H54 (cell line): ENCODE measurements around the gene LZTR1.

Experiments used
- DNase-seq: peaks from one replicate; pipeline ENCODE4 v3.0.0; 2011; ENCODE audit warnings: low spot score, mixed read lengths; ENCODE audit not compliant: insufficient read length
- FAIRE-seq: peaks from 3 replicates; lab custom pipeline; 2011; peaks lifted over from hg19 to GRCh38; lab: Jason Lieb, UNC
- POLR2A ChIP-seq: IDR thresholded peaks from 2 replicates; pipeline ENCODE4 v1.6.1; 2011; ENCODE audit warnings: low read depth, mild to moderate bottlenecking, low read length

LZTR1 gene

GRCh38 chr22:20956258-20957101 lies 25.6 kb upstream of the LZTR1 start:
- no peak for TF ChIP-seq POLR2A
- DNase-seq (no peak), FAIRE-seq (no peak)

- TF ChIP-seq POLR2A = no peak
- DNase-seq (no peak), FAIRE-seq (no peak)
These were observed 24.9 kb upstream of the LZTR1 start for GRCh38 chr22:20957102-20957682.

- FAIRE-seq (no peak), DNase-seq (no peak)
- TF ChIP-seq POLR2A = no peak
These were observed 24.2 kb upstream of the LZTR1 start for GRCh38 chr22:20957683-20958431.

DNA sequence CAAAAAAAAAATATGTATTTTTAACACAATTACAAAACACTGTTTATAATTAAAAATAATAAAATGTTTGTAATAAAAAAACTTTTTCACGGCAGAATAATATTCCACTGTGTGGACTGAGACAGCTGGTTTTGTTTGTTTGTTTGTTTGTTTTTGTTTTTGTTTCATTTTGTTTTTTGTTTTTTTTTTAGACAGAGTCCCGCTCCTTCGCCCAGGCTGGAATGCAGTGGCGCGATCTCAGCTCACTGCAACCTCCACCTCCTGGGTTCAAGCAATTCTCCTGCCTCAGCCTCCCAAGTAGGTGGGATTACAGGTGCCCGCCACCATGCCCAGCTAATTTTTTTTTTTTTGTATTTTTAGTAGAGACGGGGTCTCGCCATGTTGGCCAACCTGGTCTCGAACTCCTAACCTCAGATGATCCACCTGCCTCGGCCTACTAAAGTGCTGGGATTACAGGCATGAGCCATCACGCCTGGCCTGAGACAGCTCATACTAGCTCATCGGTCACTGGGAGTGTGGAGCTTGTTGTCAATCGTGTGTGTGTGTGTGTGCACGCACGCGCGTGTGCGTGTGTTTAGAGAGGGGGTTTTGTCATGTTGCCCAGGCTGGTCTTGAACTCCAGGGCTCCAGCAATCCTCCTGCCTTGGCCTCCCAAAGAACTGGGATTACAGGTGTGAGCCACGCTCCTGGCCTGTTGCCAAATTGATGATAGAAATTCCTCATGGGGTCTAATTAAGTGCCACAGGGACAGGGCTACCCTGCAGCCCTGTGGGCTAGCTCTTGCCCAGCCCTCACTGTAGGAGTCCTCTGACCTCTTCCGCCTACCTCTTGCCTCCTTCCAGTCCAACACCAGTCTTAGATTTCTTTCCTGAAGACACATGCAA lies 22.3 kb upstream of the LZTR1 start:
- no peak for FAIRE-seq
- no peak for TF ChIP-seq POLR2A
- DNase-seq = no peak

DNA sequence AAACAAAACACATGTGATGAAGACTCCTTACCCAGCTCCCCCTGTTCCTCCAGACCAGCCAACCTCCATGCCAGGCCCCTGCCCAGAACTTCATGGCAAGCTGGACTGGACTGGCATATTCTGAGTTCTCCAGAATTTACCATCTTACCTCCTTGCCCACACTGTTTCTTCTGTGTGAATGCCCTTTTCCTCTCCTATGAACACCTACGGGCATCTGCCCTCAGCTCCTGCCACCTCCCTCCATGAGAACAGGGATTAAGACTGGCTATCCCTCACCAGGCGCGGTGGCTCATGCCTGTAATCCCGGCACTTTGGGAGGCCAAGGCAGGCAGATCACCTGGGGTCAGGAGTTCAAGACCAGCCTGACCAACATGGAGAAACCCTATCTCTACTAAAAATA lies 21.5 kb upstream of the LZTR1 start:
- no peak for TF ChIP-seq POLR2A
- FAIRE-seq (no peak), DNase-seq (no peak)

DNA sequence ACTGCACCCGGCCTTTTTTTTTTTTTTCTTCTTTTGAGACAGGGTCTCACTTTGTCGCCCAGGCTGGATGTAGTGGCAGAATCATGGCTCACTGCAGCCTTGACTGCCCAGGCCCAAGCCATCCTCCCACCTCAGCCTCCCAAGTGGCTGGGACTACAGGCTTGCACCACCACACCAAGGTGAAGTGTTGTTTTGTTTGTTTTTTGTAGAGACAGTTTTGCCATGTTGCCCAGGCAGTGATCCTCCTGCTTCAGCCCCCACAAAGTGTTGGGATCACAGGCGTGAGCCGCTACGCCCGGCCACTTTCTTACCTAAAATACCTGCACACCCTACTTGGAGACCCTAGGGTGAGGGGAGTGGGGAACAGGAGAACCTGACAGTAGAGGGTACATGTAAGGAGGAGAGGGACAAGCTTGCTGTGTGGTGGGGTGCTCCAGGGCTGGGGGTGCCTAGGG lies 19.6 kb upstream of the LZTR1 start:
- no peak for TF ChIP-seq POLR2A
- no peak for FAIRE-seq
- DNase-seq = no peak

DNA sequence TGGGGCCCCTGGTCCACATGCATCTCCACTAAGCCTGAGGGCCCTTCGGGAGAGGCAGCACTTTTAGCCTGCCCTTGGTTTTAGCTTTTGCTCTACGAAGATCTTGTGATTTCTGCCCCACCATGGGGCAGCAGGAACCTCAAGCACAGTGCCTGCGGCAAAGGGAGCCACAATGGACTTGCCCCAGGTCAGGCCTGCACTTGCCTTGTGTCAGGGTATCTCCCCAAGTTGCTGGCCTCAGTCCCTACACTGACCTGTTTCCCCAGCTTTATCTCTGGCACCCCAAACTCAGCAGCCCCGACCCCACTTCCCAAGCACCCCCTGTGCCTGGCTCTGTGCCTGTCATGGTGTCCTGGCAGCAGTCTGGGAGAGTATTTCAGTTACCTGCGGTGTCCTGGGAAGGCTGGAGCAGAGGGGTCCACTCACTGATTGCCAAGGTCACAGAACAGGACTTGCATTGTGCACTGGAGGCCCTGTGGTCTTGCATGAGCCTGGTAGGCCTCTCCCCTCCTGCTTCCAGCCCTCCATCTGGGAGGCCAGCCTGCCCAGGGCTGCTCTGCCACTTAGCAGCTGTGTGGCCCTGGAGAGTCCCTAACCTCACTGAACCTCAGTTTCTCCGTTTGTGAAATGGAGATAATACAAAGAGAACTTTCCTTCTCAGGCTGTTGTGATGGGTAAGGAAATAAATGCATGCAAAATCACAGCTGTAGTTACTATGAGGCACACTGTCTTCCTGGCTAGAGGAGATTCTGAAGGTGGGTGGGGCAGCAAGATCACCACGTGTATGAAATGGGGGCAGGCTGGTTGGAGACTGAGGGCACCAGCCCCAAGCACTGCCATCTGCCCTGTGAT lies 18.7 kb upstream of the LZTR1 start:
- DNase-seq = no peak
- no peak for TF ChIP-seq POLR2A
- no peak for FAIRE-seq

DNA sequence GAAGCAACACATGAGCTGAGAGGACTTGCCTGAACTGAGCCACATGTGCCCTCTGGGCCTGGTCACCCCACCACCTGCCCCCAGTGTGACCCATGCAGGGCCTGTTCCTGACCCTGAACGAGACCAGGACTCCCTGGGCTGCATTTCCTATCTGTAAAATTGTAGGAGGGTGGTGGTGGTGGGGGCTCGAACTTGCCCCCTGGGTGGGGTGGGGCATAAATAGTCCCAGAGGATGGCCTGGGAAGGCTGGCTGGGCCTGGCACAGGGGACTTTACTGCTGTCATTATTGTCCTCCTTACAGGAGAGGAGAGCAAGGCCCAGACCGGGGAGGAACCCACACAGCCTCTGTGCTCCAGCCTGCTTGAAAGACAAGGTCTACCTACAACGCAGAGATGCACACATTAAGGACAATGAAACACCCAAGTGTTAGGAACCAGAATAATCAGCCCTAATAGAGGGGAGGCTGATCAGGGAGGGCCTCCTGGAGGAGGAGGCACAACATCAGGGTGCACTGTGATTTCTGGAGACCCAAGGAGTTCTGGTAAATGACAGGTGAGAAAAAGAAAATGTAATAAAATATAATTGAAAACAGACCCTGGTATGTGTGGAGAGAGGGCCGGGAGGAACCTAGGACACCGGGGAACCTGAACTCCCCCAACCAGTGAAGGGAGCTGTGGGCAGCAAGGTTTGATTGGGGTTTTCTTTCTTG lies 17.9 kb upstream of the LZTR1 start:
- DNase-seq = no peak
- TF ChIP-seq POLR2A = no peak
- FAIRE-seq = no peak

DNA sequence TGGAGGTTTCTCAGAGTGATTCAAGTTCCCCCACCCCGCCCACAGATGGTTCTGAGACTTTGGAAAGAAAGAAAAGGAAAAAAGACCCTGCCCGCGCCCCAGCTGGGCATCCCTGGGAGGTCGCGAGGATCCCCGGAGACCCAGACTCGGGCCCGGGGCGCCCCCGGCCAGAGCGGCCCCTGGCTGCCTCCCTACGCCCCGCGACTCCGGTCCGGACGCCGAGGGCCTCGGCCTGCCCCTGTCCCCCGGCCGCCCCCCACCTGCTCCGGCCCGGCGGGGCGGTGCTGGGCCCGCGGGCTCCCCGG lies 17.3 kb upstream of the LZTR1 start:
- no peak for FAIRE-seq
- no peak for DNase-seq
- TF ChIP-seq POLR2A = no peak

- TF ChIP-seq POLR2A = no peak
- FAIRE-seq (no peak), DNase-seq (no peak)
These were observed 16.8 kb upstream of the LZTR1 start for GRCh38 chr22:20965104-20965887.

GRCh38 chr22:20965888-20966855 lies 15.9 kb upstream of the LZTR1 start:
- FAIRE-seq (no peak), DNase-seq (no peak)
- no peak for TF ChIP-seq POLR2A
